ENCODE measurements around the gene ATP6V1F.

Gene ATP6V1F

GRCh38 chr7:128862571-128863432, at the start of gene ATP6V1F:
Gene ATP6V1F, plus strand, starts transcription at chr7:128862856. Its CDS starts 49 bp downstream, at chr7:128862905.
- peak; percentile 99 for DNase-seq (ENCODE audit: low read depth in 2 of 2)

- DNase-seq (ENCODE audit: low read depth in 2 of 2): no peak
Measured at GRCh38 chr7:128814499-128814898, 48.2 kb upstream of the ATP6V1F start.

GRCh38 chr7:128815289-128815942, 47.2 kb upstream of the ATP6V1F start:
- DNase-seq (ENCODE audit: low read depth in 2 of 2): no peak

- DNase-seq (ENCODE audit: low read depth in 2 of 2): no peak
Measured at GRCh38 chr7:128818694-128819093, 44.0 kb upstream of the ATP6V1F start.

- DNase-seq (ENCODE audit: low read depth in 2 of 2): no peak
Measured at GRCh38 chr7:128821724-128822123, 40.9 kb upstream of the ATP6V1F start.

- no peak for DNase-seq (ENCODE audit: low read depth in 2 of 2)
Measured at GRCh38 chr7:128826512-128826911, 36.1 kb upstream of the ATP6V1F start.

- no peak for DNase-seq (ENCODE audit: low read depth in 2 of 2)
Measured at GRCh38 chr7:128826916-128827247, 35.8 kb upstream of the ATP6V1F start.

- DNase-seq (ENCODE audit: low read depth in 2 of 2): no peak
Measured at GRCh38 chr7:128827248-128827958, 35.3 kb upstream of the ATP6V1F start.

- DNase-seq (ENCODE audit: low read depth in 2 of 2): no peak
Measured at GRCh38 chr7:128827971-128828711, 34.5 kb upstream of the ATP6V1F start.

- DNase-seq (ENCODE audit: low read depth in 2 of 2): no peak
Measured at GRCh38 chr7:128829391-128830166, 33.1 kb upstream of the ATP6V1F start.

GRCh38 chr7:128830231-128831177, 32.2 kb upstream of the ATP6V1F start, which contains the start of gene FLNC:
Gene FLNC, plus strand, starts transcription at chr7:128830406. Its CDS starts 232 bp downstream, at chr7:128830638.
- no peak for DNase-seq (ENCODE audit: low read depth in 2 of 2)

GRCh38 chr7:128831178-128831993, 31.3 kb upstream of the ATP6V1F start:
- DNase-seq (ENCODE audit: low read depth in 2 of 2): no peak

- DNase-seq (ENCODE audit: low read depth in 2 of 2): no peak
Measured at GRCh38 chr7:128831994-128832879, 30.4 kb upstream of the ATP6V1F start.

- no peak for DNase-seq (ENCODE audit: low read depth in 2 of 2)
Measured at GRCh38 chr7:128832880-128833147, 29.8 kb upstream of the ATP6V1F start.

GRCh38 chr7:128833148-128833945, 29.3 kb upstream of the ATP6V1F start:
- DNase-seq (ENCODE audit: low read depth in 2 of 2): no peak

GRCh38 chr7:128833946-128834325, 28.7 kb upstream of the ATP6V1F start:
- no peak for DNase-seq (ENCODE audit: low read depth in 2 of 2)

GRCh38 chr7:128835231-128835751, 27.4 kb upstream of the ATP6V1F start:
- DNase-seq (ENCODE audit: low read depth in 2 of 2): no peak

All from stimulated activated CD8-positive, alpha-beta memory T cell treated with anti-CD3 and anti-CD28 coated beads, Interleukin-2, amount 100 ng/mL, for 1 hour (primary cell).